ENCODE results near the gene TADA2A.
"Not testable (repeated sequence)": the region's sequence is repeated elsewhere in the genome, so short reads cannot be mapped to it uniquely, and the experiment has no call there.

The TADA2A gene

GRCh38 chr17:37405522-37405921, 1.2 kb upstream of the TADA2A start:
- ATAC-seq, result not testable (repeated sequence)

DNA sequence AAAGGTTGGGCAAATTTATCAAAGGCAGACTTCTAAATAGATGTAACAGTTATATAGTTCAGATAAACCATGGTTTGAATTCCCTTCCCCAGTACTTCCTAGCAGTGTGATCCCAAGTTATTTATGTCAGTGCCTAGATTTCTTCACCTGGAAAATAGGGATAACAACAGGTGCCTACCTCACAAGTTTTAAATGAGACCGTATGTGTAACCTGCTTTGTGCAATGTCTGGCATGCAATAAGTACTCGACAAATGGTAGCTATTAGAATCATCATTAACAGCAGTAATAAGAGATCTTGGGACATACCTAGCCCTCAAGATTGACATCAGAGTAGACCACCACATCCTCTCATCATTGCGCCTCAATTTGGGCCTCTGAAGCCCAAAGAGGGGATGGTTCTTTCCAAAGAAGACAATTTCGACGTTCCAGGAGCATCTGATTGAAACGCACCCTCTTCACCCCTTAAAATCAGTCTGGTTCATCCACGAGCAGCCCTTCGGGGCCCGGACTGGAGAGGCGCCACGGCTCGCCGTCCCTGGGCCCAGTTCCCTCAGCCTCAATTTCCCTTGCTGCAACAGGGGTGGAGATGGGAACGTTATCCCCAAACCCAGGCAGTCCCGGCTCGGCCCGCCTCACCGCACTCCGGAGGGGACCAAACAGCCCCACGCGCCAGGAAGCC, 591 bp upstream of the TADA2A start:
- peak in 1 of 2 donors; percentile 2 for ATAC-seq

- not testable (repeated sequence) for ATAC-seq
Measured at GRCh38 chr17:37408145-37408479, 1.4 kb downstream of the TADA2A start.

GRCh38 chr17:37410357-37410756, 3.7 kb downstream of the TADA2A start:
- no peak for ATAC-seq

- ATAC-seq, result no peak
Measured at GRCh38 chr17:37413875-37414519, 7.3 kb downstream of the TADA2A start.

- peak in 1 of 2 donors; percentile 82 for ATAC-seq
Measured at GRCh38 chr17:37417852-37418251, 11.2 kb downstream of the TADA2A start.

- no peak for ATAC-seq
Measured at GRCh38 chr17:37422971-37423625, 16.4 kb downstream of the TADA2A start.

GRCh38 chr17:37425268-37425667, 18.6 kb downstream of the TADA2A start:
- no peak for ATAC-seq

DNA sequence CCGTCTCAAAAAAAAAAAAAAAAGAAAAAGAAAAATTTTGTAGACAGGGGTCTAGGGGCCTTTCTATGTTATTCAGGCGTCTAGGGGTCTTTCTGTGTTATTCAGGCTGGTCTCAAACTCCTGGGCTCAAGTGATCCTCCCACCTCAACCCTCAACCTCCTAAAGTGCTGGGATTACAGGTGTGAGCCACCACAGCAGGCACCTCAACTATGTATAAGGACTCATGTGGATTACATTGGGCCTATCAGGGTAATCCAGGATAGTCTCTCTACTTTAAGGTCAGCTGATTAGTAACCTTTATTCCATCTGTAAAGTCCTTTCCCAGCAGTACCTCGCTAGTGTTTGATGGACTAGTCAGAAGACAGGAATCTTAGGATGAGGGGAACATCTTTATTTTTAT, 22.4 kb downstream of the TADA2A start:
- ATAC-seq, result no peak

GRCh38 chr17:37429453-37429852, 22.8 kb downstream of the TADA2A start:
- peak in 1 of 2 donors; percentile 18 for ATAC-seq

- peak; percentile 87 to 89 for ATAC-seq
Measured at GRCh38 chr17:37430051-37430627, 23.5 kb downstream of the TADA2A start.

DNA sequence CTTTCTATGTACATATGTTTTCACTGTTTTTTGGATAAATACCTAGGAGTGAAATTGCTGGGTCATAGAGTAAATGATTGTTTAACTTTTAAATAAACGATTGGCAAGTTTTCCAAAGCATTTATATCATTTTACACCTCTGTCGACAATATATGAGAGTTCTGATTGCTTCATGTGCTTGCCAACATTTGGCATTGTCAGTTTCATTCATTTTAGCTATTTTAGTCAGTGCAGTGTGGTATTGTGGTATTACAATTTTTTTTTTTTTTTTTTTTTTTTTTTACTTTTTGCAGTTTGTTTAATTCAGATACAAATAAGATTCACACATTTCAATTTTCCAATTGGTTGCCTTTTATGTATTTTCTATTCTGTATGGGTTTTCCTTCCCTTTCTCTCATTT, 26.0 kb downstream of the TADA2A start:
- no peak for ATAC-seq

DNA sequence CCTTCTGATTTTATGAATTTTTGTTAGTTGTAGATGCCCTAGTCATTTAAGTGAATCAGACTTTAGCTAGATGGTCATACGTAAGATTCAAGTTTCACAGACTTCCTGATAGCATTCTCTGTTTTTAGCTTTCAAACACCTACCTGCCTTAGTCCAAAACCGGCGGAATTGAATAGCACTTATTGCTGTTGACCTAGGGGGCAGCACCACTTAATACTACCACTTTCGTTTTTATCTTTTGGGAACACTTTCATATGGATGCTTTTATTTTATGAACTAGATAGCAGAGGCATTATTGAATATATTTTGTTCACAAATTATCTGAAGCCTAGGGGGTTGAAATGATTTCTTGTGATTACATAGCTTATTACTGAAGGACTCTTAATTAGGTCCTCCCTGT, 31.5 kb downstream of the TADA2A start:
- no peak for ATAC-seq

GRCh38 chr17:37440424-37440823, 33.7 kb downstream of the TADA2A start:
- no peak for ATAC-seq

DNA sequence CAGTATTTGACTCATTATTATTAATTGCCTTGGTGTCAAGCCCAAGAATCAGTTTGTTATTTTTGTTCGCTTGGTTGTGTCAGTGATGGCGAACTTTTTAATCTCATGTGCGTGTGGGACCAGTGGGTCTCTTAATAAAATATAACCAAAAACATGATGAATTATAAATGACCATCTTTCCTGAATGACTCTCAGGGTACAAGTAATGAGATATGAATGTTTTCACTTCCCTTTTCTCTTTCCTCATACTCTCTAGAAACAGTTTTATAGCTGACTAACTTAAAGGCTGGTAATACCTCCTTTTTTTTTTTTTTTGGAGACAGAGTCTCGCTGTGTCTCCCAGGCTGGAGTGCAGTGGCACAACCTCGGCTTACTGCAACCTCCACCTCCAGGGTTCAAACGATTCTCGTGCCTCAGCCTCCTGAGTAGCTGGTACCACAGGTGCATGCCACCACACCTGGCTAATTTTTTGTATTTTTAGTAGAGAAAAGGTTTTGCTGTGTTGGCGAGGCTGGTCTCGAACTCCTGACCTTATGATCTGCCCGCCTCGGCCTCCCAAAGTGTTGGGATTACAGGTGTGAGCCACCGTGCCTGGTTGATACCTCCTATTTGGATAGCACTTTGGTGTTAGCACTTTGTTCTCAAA, 34.8 kb downstream of the TADA2A start:
- not testable (repeated sequence) for ATAC-seq

DNA sequence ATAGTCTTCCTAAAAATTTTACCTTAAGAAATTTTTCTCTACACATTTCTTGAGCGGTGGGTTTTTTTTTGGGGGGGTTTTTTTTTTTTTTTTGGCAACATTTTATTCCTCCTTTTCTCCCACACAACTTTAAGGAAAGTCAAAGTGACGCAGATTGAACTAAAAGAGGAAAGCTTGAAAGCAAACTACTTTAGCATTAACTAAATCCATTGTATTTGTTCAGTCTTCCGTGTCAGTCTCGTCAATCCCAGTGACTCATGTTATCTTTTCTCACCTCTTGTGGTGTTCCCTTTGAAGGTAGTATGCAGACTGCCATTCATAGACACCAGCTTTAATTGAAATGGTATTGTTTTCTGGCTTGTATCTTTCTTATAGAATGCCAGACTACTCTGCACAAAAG, 39.3 kb downstream of the TADA2A start:
- ATAC-seq, result no peak

DNA sequence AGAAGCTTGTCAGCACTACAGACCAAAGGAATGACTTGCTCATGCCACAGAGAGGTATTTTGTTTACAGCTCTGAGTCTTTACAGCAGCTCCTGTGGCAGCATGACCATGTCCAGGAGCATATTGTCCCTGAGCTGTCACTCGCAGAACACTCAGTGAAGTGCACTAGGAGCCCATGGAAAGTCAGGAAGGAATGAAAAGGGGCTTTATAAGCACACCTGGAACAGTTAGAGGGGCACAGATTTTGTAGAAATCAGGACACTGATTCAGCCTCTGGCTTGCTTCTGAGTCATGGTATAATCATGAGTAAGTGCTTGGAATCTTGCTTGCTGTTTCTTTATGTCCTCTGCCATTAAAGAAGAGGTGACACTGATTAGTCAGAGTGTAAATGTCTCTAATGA, 41.0 kb downstream of the TADA2A start:
- ATAC-seq, result peak; percentile 88 to 93

DNA sequence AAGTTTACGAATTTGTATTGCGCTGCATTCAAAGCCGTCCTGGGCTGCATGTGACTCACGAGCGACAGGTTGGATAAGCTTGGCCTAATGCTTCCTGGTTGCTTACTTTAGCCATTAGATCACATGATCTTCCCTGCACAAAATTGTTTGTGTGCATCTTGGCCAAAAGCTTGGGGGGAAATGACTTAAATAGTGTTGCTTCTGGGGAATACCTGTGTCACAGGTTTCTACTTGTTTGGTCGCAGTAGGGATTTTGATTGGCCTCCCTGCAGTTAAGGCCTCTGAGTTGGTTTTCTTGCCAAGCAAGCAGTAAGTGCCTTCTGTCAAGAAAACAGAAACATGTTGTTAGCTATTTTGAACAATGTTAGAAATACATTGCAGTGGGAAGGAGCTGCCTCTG, 43.4 kb downstream of the TADA2A start:
- no peak for ATAC-seq

GRCh38 chr17:37457801-37458200, 51.1 kb downstream of the TADA2A start:
- ATAC-seq, result not testable (repeated sequence)

GRCh38 chr17:37458805-37459204, 52.1 kb downstream of the TADA2A start:
- no peak for ATAC-seq

DNA sequence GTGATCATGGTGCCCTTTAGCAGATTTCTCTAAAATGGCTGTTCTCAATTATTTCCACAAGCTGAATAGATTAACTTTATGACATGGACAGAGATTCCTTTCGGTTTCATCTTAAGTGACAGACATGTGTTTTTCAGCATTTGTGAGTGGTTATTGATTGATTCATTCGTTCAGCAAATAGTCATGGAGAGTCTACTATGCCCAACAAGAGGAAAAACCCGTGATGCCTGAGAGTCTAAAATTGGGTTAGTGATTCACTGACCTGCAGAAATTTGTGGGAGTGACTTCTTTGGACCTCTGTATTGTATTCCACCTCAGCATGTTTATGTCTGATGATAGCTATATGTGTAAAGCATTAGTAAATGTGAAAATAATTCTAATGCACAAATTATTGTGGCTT, 55.0 kb downstream of the TADA2A start:
- ATAC-seq, result peak; percentile 85 to 86

DNA sequence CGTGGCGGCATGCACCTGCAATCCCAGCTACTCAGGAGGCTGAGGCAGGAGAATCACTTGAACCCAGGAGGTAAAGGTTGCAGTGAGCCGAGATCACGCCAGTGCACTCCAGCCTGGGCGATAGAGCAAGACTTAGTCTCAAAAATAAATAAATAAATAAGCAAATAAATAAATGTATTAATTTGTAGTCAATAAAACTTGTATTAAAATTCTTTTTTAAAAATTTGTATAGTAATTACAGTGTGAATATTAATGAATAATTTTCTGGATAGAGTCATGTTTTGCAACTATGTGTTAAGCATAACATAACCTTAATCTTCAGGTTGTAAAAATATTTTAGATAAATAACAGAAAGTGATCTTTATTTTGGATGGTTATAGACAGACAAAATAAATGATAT, 55.8 kb downstream of the TADA2A start:
- no peak for ATAC-seq

- ATAC-seq, result no peak
Measured at GRCh38 chr17:37463039-37463438, 56.4 kb downstream of the TADA2A start.
